Peyer's patch (tissue), 4 donors: ENCODE results near the gene ESAM. TPM values are rescaled to one million over a fixed set of nuclear protein-coding genes. Genes with fewer than 3 reads are reported as not detected.

Experiments used
- DNase-seq, 3 donors: peaks; one replicate each; pipeline ENCODE4 v3.0.0-alpha.2; 2017 to 2019
- H3K27ac ChIP-seq, 4 donors: fragments of 200-600 bp; sonication (generic); one replicate each; pipeline ENCODE4 v1.5.1; 2016 to 2019
- H3K27me3 ChIP-seq, 2 donors: fragments of 200-600 bp; sonication (generic); one replicate each; pipeline ENCODE4 v1.5.1; 2019
- H3K36me3 ChIP-seq, 3 donors: fragments of 200-600 bp; sonication (generic); one replicate each; pipeline ENCODE4 v1.5.1; 2016 to 2019
- H3K4me1 ChIP-seq, 4 donors: fragments of 200-600 bp; sonication (generic); one replicate each; pipeline ENCODE4 v1.5.1; 2016 to 2019
- H3K4me3 ChIP-seq, 4 donors: fragments of 200-600 bp; sonication (generic); 1 replicate in 3 of 4; 2 replicates in 1 of 4; pipeline ENCODE4 v1.5.1; 2016 to 2019; ENCODE audit warnings: mild to moderate bottlenecking in 1 of 4
- H3K9me3 ChIP-seq, 4 donors: fragments of 200-600 bp; sonication (generic); one replicate each; pipeline ENCODE4 v1.5.1; 2016 to 2019; ENCODE audit warnings: mild to moderate bottlenecking in 1 of 4
- POLR2A ChIP-seq, 2 donors: fragments of 450-650 bp; IDR thresholded peaks; one replicate each; pipeline ENCODE4 v1.5.1; 2017; ENCODE audit warnings: antibody characterized with exemption in 2 of 2, mild to moderate bottlenecking in 2 of 2, moderate library complexity in 2 of 2
- total RNA-seq, 4 donors: library from RNA; depleted of rRNA; stranded (reverse); fragments of >200 nt; gene quantifications; one replicate each; pipeline ENCODE4 v1.1.0, GENCODE V29; 2016
- TF ChIP-seq, protein P1 (sequence below), 6 experiments: fragments of 450-650 bp in 4 of 6; fragments of 200-600 bp in 2 of 6; sonication (generic) in 1 of 6; IDR thresholded peaks; one replicate each; pipeline ENCODE4 v1.5.1; 2017 to 2019; ENCODE audit warnings: antibody characterized with exemption in 6 of 6, mild to moderate bottlenecking in 3 of 6, moderate library complexity in 1 of 6

ESAM gene, protein sequence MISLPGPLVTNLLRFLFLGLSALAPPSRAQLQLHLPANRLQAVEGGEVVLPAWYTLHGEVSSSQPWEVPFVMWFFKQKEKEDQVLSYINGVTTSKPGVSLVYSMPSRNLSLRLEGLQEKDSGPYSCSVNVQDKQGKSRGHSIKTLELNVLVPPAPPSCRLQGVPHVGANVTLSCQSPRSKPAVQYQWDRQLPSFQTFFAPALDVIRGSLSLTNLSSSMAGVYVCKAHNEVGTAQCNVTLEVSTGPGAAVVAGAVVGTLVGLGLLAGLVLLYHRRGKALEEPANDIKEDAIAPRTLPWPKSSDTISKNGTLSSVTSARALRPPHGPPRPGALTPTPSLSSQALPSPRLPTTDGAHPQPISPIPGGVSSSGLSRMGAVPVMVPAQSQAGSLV
- total RNA-seq, result 10 to 100 TPM in 1 of 4 donors, 1 to 10 TPM in 3; 1.2 to 11.1 (median 6.6) TPM

DNA sequence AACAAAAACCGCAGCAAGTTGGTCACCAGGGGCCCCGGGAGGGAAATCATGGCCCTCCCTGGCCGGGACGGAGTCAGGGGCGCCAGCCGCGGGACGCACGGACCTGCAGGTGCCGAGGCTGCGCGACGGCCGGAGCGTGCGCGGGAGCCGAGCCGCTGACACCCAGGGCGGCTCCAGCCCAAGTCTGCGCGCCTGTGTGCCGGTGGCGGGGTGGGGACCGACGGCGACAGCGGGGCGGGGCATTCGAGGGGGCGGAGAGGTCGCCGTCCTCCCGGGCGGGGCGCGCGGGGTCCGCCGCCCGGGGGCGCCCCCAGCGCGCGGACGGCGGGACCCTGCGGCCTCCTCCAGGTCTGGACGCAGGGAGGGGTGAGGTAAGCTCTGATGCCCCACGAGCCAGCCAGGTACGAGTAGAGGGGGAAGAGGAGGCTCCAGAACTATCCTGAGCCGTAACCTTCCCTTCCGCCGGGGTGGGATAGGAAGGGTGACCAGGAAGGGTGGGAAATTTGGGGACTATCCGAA lies at the start of gene ESAM:
Gene ESAM, minus strand, starts transcription at position 186 of the 519 bp plus-strand sequence. Its CDS starts 136 bp downstream, at position 50.
- Histone ChIP-seq H3K9me3 (no peaks in the 10 kb centered on the region), H3K27me3 (peaks cover 0 to 31% of the 10 kb centered on the region in 2 donors), H3K36me3 (peaks cover 0 to 15% (median 0%) of the 10 kb centered on the region in 3 donors), H3K27ac (peak within 1 kb of the TSS; percentile 37 to 66 (median 55)), H3K4me1 (peaks cover 6 to 42% (median 19%) of the 10 kb centered on the region in 4 donors), H3K4me3 (peak within 1 kb of the TSS; percentile 35 to 74 (median 58))
- DNase-seq, result peak; percentile 46 to 82 (median 81)
- TF ChIP-seq, protein P1, sequence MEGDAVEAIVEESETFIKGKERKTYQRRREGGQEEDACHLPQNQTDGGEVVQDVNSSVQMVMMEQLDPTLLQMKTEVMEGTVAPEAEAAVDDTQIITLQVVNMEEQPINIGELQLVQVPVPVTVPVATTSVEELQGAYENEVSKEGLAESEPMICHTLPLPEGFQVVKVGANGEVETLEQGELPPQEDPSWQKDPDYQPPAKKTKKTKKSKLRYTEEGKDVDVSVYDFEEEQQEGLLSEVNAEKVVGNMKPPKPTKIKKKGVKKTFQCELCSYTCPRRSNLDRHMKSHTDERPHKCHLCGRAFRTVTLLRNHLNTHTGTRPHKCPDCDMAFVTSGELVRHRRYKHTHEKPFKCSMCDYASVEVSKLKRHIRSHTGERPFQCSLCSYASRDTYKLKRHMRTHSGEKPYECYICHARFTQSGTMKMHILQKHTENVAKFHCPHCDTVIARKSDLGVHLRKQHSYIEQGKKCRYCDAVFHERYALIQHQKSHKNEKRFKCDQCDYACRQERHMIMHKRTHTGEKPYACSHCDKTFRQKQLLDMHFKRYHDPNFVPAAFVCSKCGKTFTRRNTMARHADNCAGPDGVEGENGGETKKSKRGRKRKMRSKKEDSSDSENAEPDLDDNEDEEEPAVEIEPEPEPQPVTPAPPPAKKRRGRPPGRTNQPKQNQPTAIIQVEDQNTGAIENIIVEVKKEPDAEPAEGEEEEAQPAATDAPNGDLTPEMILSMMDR (IDR thresholded peaks at IDR 0.05), result no peak
- TF ChIP-seq POLR2A (IDR thresholded peaks at IDR 0.05), result no peak

DNA sequence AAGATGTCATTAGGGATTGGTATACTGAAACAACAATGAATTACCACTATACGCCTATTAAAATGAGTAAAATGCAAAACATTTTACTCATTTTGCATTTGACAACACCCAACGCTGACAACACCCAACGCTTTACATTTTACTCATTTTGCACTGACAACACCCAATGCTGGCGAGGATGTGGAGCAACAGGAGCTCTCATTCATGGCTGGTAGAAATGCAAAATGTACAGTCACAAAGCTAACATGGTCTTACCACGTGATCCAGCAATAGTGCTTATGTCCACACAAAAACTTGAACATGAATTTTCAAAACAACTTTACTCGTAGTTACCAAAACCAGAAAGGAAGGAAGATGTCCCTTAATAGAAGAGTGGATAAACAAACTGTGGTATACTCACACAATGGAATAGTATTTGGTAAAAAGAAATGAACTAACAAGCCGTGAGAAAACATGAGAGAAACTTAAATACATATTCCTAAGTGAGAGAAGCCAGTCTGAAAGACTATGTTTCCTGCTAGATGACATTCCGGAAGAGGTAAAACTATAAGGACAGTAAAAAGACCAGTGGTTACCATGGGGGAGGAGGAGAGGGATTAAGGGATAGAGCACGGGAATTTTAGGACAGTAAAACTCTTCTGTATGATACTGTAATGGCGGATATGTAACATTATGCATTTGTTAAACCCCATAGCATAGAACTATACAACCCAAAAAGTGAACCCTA lies 49.5 kb upstream of the ESAM start:
- Histone ChIP-seq H3K27ac (no peak overlapping the region), H3K9me3 (no peaks in the 10 kb centered on the region), H3K4me1 (no peaks in the 10 kb centered on the region), H3K36me3 (no peaks in the 10 kb centered on the region), H3K27me3 (no peaks in the 10 kb centered on the region), H3K4me3 (no peak overlapping the region)
- no peak for DNase-seq
- TF ChIP-seq POLR2A (IDR thresholded peaks at IDR 0.05), result no peak
- TF ChIP-seq, protein P1 (IDR thresholded peaks at IDR 0.05), result no peak

DNA sequence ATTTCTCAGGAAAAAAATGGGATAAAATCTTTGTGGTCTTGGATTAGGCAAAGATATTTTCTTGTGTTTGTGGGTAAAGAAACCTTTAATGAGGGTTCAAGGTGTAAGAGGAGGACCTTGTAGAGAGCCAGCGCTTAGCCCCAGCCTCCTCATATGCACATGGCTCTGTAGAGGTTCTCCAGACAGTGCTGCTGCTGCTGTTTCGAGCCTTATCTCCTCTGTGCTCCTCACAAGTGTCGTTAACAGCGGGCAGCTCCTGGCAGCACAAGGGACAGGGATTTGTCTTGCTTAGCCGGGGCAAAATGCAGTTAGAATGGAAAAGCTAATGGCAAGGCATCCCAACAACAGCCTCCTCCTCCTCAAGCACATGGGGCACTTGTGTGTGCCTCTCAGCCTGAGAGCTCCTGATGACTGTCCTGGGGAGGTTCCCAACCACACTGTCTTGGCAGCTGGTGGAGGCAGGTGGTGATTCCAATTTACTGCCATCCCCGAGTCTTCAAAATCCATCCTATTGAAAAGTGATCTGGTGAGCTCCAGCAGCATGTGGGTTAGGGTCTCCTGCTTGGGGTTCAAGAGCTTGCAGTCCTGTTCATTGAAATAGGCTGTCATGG lies 45.7 kb upstream of the ESAM start:
- no peak for DNase-seq
- TF ChIP-seq POLR2A (IDR thresholded peaks at IDR 0.05), result no peak
- TF ChIP-seq, protein P1 (IDR thresholded peaks at IDR 0.05), result no peak

DNA sequence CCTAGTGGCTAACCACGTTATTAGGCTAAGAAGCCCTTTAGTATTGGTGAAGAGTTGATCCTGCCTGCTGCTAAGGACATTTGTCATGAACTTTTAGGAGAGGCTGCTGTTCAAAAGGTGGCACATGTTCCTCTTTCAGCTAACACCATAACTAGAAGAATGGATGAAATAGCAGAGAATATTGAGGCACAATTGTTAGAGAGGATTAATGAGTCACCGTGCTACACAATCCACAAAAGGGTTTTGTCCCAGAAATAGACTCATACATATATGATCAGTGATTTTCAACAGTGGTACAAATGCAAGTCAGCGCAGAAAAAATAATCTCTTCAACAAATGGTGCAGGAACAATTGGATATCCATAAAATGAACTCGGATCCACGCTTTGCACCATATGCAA lies 45.1 kb upstream of the ESAM start:
- Histone ChIP-seq H3K27ac (no peak overlapping the region), H3K4me3 (no peak overlapping the region), H3K9me3 (no peaks in the 10 kb centered on the region), H3K36me3 (no peaks in the 10 kb centered on the region), H3K4me1 (no peaks in the 10 kb centered on the region), H3K27me3 (no peaks in the 10 kb centered on the region)
- TF ChIP-seq, protein P1 (IDR thresholded peaks at IDR 0.05), result no peak
- TF ChIP-seq POLR2A (IDR thresholded peaks at IDR 0.05), result no peak
- no peak for DNase-seq

More for the DNA sequence above, 45.7 kb upstream of the ESAM start:
- Histone ChIP-seq H3K4me1 (no peaks in the 10 kb centered on the region), H3K27ac (no peak overlapping the region), H3K36me3 (no peaks in the 10 kb centered on the region), H3K27me3 (no peaks in the 10 kb centered on the region), H3K9me3 (no peaks in the 10 kb centered on the region), H3K4me3 (no peak overlapping the region)

DNA sequence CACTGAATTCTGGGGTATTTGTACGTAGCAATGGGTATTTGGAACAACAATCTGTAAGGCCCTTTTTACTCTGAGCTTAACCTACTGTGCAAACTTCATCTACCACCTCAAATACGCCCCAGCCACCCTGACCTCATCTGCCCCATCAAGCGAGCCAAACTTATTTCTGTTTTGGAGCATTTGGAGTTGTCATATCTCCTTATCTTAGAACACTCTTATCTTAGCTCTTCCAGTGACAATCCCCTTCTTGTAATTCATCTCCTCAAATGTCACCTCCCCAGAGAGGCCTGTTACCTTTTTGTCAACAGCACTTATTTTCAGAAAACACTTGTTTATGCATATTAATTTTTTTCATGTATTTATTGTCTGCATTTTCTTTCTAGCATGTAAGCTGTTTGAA lies 42.8 kb upstream of the ESAM start:
- peaks cover 0 to 7% (median 2%) of the 10 kb centered on the region in 4 donors for H3K4me1 ChIP-seq
- TF ChIP-seq, protein P1 (IDR thresholded peaks at IDR 0.05), result no peak
- TF ChIP-seq POLR2A (IDR thresholded peaks at IDR 0.05), result no peak
- no peak for DNase-seq

More for the DNA sequence above, 42.8 kb upstream of the ESAM start:
- Histone ChIP-seq H3K9me3 (no peaks in the 10 kb centered on the region), H3K4me3 (no peak overlapping the region), H3K36me3 (no peaks in the 10 kb centered on the region), H3K27me3 (no peaks in the 10 kb centered on the region), H3K27ac (no peak overlapping the region)
